SK-N-SH (cell line): ENCODE results near the gene INHBB.

Experiments used
- CTCF ChIP-seq: fragments of 200-600 bp; sonication (generic); IDR thresholded peaks from 2 replicates; pipeline ENCODE4 v1.6.1; 2017; ENCODE audit warnings: antibody characterized with exemption, mild to moderate bottlenecking, moderate library complexity
- FOXM1 ChIP-seq: IDR thresholded peaks from 2 replicates; pipeline ENCODE4 v1.4.0; 2012; ENCODE audit warnings: low read depth, mild to moderate bottlenecking
- MAX ChIP-seq: IDR thresholded peaks from 2 replicates; pipeline ENCODE4 v1.4.0; 2012; ENCODE audit warnings: low read depth
- POLR2AphosphoS5 ChIP-seq: IDR thresholded peaks from 2 replicates; pipeline ENCODE4 v1.6.1; 2012; ENCODE audit warnings: low read depth, low read length
- RAD21 ChIP-seq: IDR thresholded peaks from 2 replicates; pipeline ENCODE4 v1.6.1; 2012; ENCODE audit warnings: mild to moderate bottlenecking, low read length
- RFX5 ChIP-seq: IDR thresholded peaks from 2 replicates; pipeline ENCODE4 v1.6.1; 2012; ENCODE audit warnings: mild to moderate bottlenecking, improper control_type of control experiment, low read length
- SIN3A ChIP-seq: IDR thresholded peaks from 2 replicates; pipeline ENCODE4 v1.6.1; 2012; ENCODE audit warnings: low read depth, mild to moderate bottlenecking, low read length, moderate library complexity, borderline replicate concordance
- SMC3 ChIP-seq: IDR thresholded peaks from 2 replicates; pipeline ENCODE4 v1.6.1; 2012; ENCODE audit warnings: low read depth, low read length, improper control_type of control experiment
- TAF1 ChIP-seq: IDR thresholded peaks from 2 replicates; pipeline ENCODE4 v1.6.1; 2012; ENCODE audit warnings: low read depth, mild to moderate bottlenecking, low read length, moderate library complexity, borderline replicate concordance
- TCF12 ChIP-seq: IDR thresholded peaks from 2 replicates; pipeline ENCODE4 v1.4.0; 2012
- TEAD4 ChIP-seq: IDR thresholded peaks from 2 replicates; pipeline ENCODE4 v1.4.0; 2012; ENCODE audit warnings: mild to moderate bottlenecking, borderline replicate concordance; ENCODE audit not compliant: insufficient read depth

DNA sequence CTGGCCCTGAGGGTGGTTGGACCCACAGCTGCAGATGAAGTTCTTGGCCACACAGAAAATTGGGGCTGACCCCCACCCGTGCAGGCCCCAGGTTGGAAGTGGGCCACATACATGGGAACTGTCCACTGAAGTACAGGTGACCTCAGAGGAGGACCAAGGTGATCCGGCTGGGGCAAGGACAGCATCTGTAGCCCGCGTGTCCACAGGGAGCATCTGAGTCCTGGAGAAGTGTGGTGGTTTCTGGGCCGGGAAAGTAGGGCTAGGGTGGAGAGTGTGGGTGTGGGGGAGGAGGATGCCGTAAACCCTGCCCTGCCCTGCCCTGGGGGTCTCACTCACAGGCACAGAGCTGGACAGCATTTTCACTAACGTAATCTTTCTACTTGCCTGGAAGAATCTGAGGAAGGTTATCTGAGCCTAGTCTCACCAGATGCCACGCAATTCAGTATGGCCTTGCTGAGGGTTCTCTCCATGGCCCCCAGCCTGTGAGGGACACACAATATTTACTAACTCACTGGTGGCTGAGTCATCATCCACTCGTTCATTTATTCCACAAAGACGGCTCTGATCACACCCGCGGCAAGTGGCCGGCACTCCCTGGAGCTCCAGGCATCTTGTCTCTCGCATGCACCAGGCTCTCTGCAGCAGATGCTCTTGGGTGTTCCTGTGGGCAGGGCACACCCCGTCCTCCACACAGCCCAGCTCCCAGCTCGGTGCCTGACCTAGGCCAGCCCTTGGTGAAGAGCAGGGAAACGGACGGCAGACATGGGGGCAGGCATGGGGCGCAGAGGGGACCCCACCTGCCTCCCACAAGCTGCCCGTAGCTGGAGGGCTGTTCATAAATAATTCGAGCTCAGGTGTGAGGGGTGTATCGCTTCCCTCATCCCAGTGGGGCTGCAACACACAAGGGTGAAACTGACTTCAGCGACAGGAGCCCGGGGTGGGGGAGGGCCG is 51.2 kb downstream of the INHBB start:
- TF ChIP-seq SIN3A (no peak), CTCF (no peak), POLR2AphosphoS5 (no peak), TEAD4 (no peak), SMC3 (no peak), MAX (no peak), RAD21 (no peak), RFX5 (no peak), TAF1 (no peak), TCF12 (no peak), FOXM1 (no peak)
